PFSK-1 (cell line): ENCODE measurements around the gene LRRC4C.

Experiments used
- FOXP2 ChIP-seq: optimal IDR thresholded peaks from 2 replicates; pipeline ENCODE3; 2011; ENCODE audit warnings: borderline replicate concordance, control low read depth, inconsistent platforms; ENCODE audit not compliant: insufficient read depth; ENCODE audit errors: extremely low read length, extremely low read depth
- POLR2AphosphoS5 ChIP-seq: IDR thresholded peaks from 2 replicates; pipeline ENCODE4 v1.6.1; 2012; ENCODE audit warnings: low read depth, mild to moderate bottlenecking, control low read depth, low read length, moderate library complexity
- REST ChIP-seq, 2 experiments: IDR thresholded peaks; 2 replicates each; pipeline versions ENCODE4 v1.6.1 to v1.8.0; 2011 to 2012; ENCODE audit warnings: low read depth in 2 of 2, low read length in 2 of 2, control low read depth in 1 of 2, inconsistent platforms in 1 of 2, mild to moderate bottlenecking in 1 of 2, moderate library complexity in 1 of 2; ENCODE audit not compliant: insufficient read depth in 1 of 2
- SIN3A ChIP-seq: IDR thresholded peaks from 2 replicates; pipeline ENCODE4 v1.6.1; 2012; ENCODE audit warnings: mild to moderate bottlenecking, low read length, moderate library complexity, borderline replicate concordance; ENCODE audit not compliant: insufficient read depth
- TAF1 ChIP-seq: IDR thresholded peaks from 2 replicates; pipeline ENCODE4 v1.6.1; 2012; ENCODE audit warnings: low read length, control low read depth, borderline replicate concordance; ENCODE audit not compliant: insufficient read depth

The LRRC4C gene

DNA sequence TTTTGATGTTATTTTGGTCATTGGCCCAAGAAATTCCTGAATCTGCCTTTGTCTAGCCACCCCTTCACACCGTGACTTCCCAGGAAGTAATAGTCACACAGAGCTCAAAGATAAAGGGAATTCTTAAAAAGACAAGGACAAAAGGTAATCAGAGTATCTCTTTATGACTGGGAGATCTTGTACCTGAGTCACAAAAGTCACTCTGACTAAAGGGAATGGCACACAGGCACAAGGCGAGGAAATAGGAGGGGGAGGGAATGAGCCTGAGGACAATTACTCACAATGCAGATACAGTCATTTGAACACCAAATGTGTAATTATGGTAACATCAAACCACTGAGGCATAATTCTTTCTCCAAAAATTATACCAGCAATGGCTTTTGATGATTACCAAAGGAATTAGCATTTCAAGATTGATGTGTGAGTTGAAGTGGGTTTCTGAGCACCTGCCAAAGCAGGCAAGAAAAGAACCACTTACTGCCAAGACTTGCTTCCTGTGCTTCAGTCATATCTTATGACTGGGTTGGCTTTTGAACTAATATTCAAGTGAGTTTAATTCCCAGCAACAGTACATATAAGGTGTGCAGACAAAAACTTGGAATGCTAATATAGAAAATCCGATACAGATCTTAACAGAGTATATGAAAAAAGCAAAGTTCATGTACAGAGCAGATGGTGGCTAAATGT lies 856.4 kb downstream of the LRRC4C start:
- no peak for TF ChIP-seq FOXP2
- TF ChIP-seq TAF1: no peak
- TF ChIP-seq REST (IDR thresholded peaks at IDR 0.05; ENCODE audit: insufficient read depth in 1 of 2, low read depth in 2 of 2, low read length in 2 of 2): no peak
- TF ChIP-seq POLR2AphosphoS5: no peak
- no peak for TF ChIP-seq SIN3A

DNA sequence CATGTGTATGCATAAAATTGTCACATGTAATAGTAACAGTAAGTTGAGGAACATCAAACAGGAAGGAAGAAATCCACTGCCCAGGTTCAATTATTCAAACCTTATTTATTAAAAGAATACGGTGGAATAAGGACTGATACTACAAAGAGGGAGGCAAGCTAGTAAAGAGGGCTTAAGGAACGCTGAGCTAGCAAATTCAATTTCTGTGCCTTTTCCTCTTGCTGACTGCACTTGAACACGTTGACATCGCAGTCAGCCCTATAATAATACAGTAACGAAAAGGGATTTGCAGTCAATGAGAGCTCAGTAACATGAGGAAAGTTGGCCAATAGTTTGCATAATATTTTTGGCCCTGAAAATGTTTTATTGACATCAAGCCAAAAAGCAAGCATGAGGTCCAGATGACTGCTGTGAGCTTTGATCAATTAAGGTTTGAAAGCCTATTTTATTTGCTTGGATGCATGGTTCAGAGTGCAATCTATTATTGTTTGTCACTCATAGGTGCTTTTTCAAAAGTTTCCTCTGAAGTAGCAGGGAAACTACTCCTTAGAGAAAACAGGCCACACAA lies 861.8 kb downstream of the LRRC4C start:
- TF ChIP-seq REST (IDR thresholded peaks at IDR 0.05; ENCODE audit: insufficient read depth in 1 of 2, low read depth in 2 of 2, low read length in 2 of 2): no peak

GRCh38 chr11:40573254-40573891 lies 886.1 kb downstream of the LRRC4C start:
- TF ChIP-seq REST (IDR thresholded peaks at IDR 0.05; ENCODE audit: insufficient read depth in 1 of 2, low read depth in 2 of 2, low read length in 2 of 2) (no peak), POLR2AphosphoS5 (no peak), SIN3A (no peak), TAF1 (no peak), FOXP2 (no peak)

GRCh38 chr11:40569947-40570531 lies 889.4 kb downstream of the LRRC4C start:
- TF ChIP-seq TAF1 (no peak), POLR2AphosphoS5 (no peak), SIN3A (no peak), FOXP2 (no peak)

GRCh38 chr11:40567392-40567791 lies 892.1 kb downstream of the LRRC4C start:
- no peak for TF ChIP-seq POLR2AphosphoS5
- TF ChIP-seq REST (IDR thresholded peaks at IDR 0.05; ENCODE audit: insufficient read depth in 1 of 2, low read depth in 2 of 2, low read length in 2 of 2): no peak
- no peak for TF ChIP-seq SIN3A
- TF ChIP-seq FOXP2: no peak
- no peak for TF ChIP-seq TAF1
